ENCODE data around the gene PRR23E.

- TF ChIP-seq EZH2 (IDR thresholded peaks at IDR 0.05; ENCODE audit: borderline replicate concordance, low read length) = no peak
- no peak for TF ChIP-seq CTCF (conservative IDR thresholded peaks at IDR 0.05 in 1 of 2, IDR thresholded peaks at IDR 0.05 in 1 of 2; ENCODE audit: extremely low read depth in 1 of 2, insufficient read depth in 1 of 2, low read depth in 1 of 2, low read length in 2 of 2)
Measured at GRCh38 chr3:127222163-127222562, 29.2 kb downstream of the PRR23E start.

All from mammary epithelial cell (primary cell).